Motor neuron (in vitro differentiated cells): Measurements from ENCODE around the gene ENTREP3. TPM values are rescaled to one million over a fixed set of nuclear protein-coding genes. Genes with fewer than 3 reads are reported as not detected.
A peak's percentile ranks its signal among the peaks of the same experiment; 100 is the strongest.

ENCODE experiments used
- ATAC-seq, 8 experiments: fragments of 200-7000 bp; cut with Tn5 transposase; replicated peaks in 6 of 8; 2 replicates each; pipeline ENCODE4 v1.8.0; 2021; ENCODE audit warnings: mild to moderate bottlenecking in 8 of 8, moderate library complexity in 8 of 8
- H3K27ac ChIP-seq, 2 donors: fragments of 250-450 bp; sonication (Bioruptor Pico); 2 replicates each; pipeline ENCODE4 v1.9.0; 2021; ENCODE audit warnings: antibody characterized with exemption in 2 of 2, mild to moderate bottlenecking in 2 of 2, moderate library complexity in 1 of 2
- H3K4me1 ChIP-seq, 2 donors: fragments of 250-450 bp; sonication (Bioruptor Pico); replicated peaks in 1 of 2; 2 replicates each; pipeline ENCODE4 v1.6.1; 2021; ENCODE audit warnings: antibody characterized with exemption in 2 of 2, mild to moderate bottlenecking in 2 of 2, moderate library complexity in 1 of 2
- H3K4me3 ChIP-seq, 5 donors: fragments of 250-450 bp; sonication (Bioruptor Pico); 2 replicates each; pipeline ENCODE4 v1.9.0; 2021; ENCODE audit warnings: antibody characterized with exemption in 5 of 5, mild to moderate bottlenecking in 5 of 5, moderate library complexity in 4 of 5
- WGBS, 10 experiments: fragments of 450-650 bp; shearing (Covaris generic); methylation state at CpG; one replicate each; pipeline ENCODE4 v1.0.0; 2022; 5-methylcytosine and 5-hydroxymethylcytosine counted together
- in situ Hi-C, 9 experiments: fragments of 400-800 bp; cut with MboI; loops; one replicate each; pipeline ENCODE4 v1.15.0; 2021; ENCODE audit warnings: low sequenced_read_pairs in 9 of 9, low pct_unique_long_range_greater_than_20kb in 2 of 9; ENCODE audit not compliant: unreplicated experiment in 9 of 9
- total RNA-seq, 8 experiments: library from RNA; unstranded; fragments of 300-600 nt; gene quantifications; 2 replicates each; pipeline versions ENCODE4 v1.2.3 to v1.2.4, GENCODE V29; 2022

The ENTREP3 gene
- total RNA-seq, 8 experiments from 2014 or later: 5.5 to 38.6 (median 22.6) TPM

GRCh38 chr1:155209312-155209721 is 46.0 kb downstream of the ENTREP3 start:
- no peak for ATAC-seq
- in situ Hi-C loops: no loop called here
- peak overlapping the region; percentile 55 to 85 (median 62) for H3K4me3 ChIP-seq
- WGBS, 10 experiments: 0 to 17% (median 4%) methylated on average over 1 to 10 of the region's 13 CpGs; no CpG with 5 or more reads in 1 of the 10 experiments
- peaks cover 14 to 27% of the 10 kb centered on the region in 2 donors for H3K4me1 ChIP-seq
- peak overlapping the region; percentile 98 for H3K27ac ChIP-seq

GRCh38 chr1:155208541-155209311 is 46.6 kb downstream of the ENTREP3 start, which contains the start of gene MTX1:
Gene MTX1, plus strand, starts transcription at chr1:155208695. Its CDS starts 110 bp downstream, at chr1:155208805.
- Histone ChIP-seq H3K4me3 (peak within 1 kb of the TSS; percentile 55 to 85 (median 62)), H3K27ac (peak within 1 kb of the TSS; percentile 98), H3K4me1 (peaks cover 14 to 27% of the 10 kb centered on the region in 2 donors)
- ATAC-seq: peak; percentile 66 to 81 (median 75)
- 0 to 4% (median 0%) methylated on average over 5 to 13 of the region's 64 CpGs; no CpG with 5 or more reads in 6 of the 10 experiments for WGBS, 10 experiments
- in situ Hi-C loops: no loop called here

- 0 to 20% (median 2%) methylated on average over 1 to 12 of the region's 17 CpGs; no CpG with 5 or more reads in 1 of the 10 experiments for WGBS, 10 experiments
- peak within 1 kb of the TSS; percentile 98 for H3K27ac ChIP-seq
- H3K4me1 ChIP-seq: peaks cover 14 to 27% of the 10 kb centered on the region in 2 donors
- in situ Hi-C loops: no loop called here
- peak within 1 kb of the TSS; percentile 55 to 85 (median 62) for H3K4me3 ChIP-seq
- peak in 7 of 8 experiments; percentile 0 to 18 (median 11) for ATAC-seq
Measured at GRCh38 chr1:155207806-155208540, 47.3 kb downstream of the ENTREP3 start, which contains the start of gene THBS3. Gene THBS3, minus strand, starts transcription at chr1:155207897. Its CDS starts 21 bp downstream, at chr1:155207876.

GRCh38 chr1:155206891-155207805 is 48.1 kb downstream of the ENTREP3 start:
- Histone ChIP-seq H3K4me1 (peaks cover 14 to 27% of the 10 kb centered on the region in 2 donors), H3K27ac (peak overlapping the region; percentile 98), H3K4me3 (peak overlapping the region; percentile 55 to 85 (median 62))
- 0 to 2% (median 0%) methylated on average over 1 to 7 of the region's 13 CpGs; no CpG with 5 or more reads in 2 of the 10 experiments for WGBS, 10 experiments
- ATAC-seq: peak; percentile 3 to 46 (median 12)
- in situ Hi-C loops: no loop called here

- peak overlapping the region; percentile 98 for H3K27ac ChIP-seq
- peaks cover 14 to 27% of the 10 kb centered on the region in 2 donors for H3K4me1 ChIP-seq
- in situ Hi-C loops: no loop called here
- no peak for ATAC-seq
- peak overlapping the region in 1 of 5 donors; percentile 65 for H3K4me3 ChIP-seq
- 0 to 100% (median 82%) methylated on average over 1 to 7 of the region's 9 CpGs; no CpG with 5 or more reads in 3 of the 10 experiments for WGBS, 10 experiments
Measured at GRCh38 chr1:155205969-155206593, 49.2 kb downstream of the ENTREP3 start.

- H3K4me3 ChIP-seq: no peak overlapping the region
- ATAC-seq: no peak
- WGBS, 10 experiments: 79 to 100% (median 90%) methylated on average over 1 to 11 of the region's 14 CpGs; no CpG with 5 or more reads in 4 of the 10 experiments
- H3K27ac ChIP-seq: no peak overlapping the region
- peaks cover 14 to 27% of the 10 kb centered on the region in 2 donors for H3K4me1 ChIP-seq
- in situ Hi-C loops: no loop called here
Measured at GRCh38 chr1:155205035-155205434, 50.2 kb downstream of the ENTREP3 start.

- H3K27ac ChIP-seq: peak overlapping the region in 1 of 2 donors; percentile 15
- ATAC-seq: no peak
- 69 to 100% (median 94%) methylated on average over 2 to 15 of the region's 19 CpGs; no CpG with 5 or more reads in 2 of the 10 experiments for WGBS, 10 experiments
Measured at GRCh38 chr1:155202731-155203515, 52.4 kb downstream of the ENTREP3 start.

GRCh38 chr1:155202198-155202597 is 53.1 kb downstream of the ENTREP3 start:
- 93 to 94% methylated on average over 3 of the region's 7 CpGs; no CpG with 5 or more reads in 8 of the 10 experiments for WGBS, 10 experiments

More at GRCh38 chr1:155202731-155203515, 52.4 kb downstream of the ENTREP3 start:
- peaks cover 18 to 21% of the 10 kb centered on the region in 2 donors for H3K4me1 ChIP-seq
- H3K4me3 ChIP-seq: no peak overlapping the region
- in situ Hi-C loops: no loop called here

GRCh38 chr1:155200920-155201319 is 54.4 kb downstream of the ENTREP3 start:
- no peak overlapping the region for H3K4me3 ChIP-seq
- in situ Hi-C loops: no loop called here
- 86 to 100% (median 93%) methylated on average over 2 to 5 of the region's 5 CpGs; no CpG with 5 or more reads in 6 of the 10 experiments for WGBS, 10 experiments
- no peak for ATAC-seq
- H3K4me1 ChIP-seq: peaks cover 2 to 27% of the 10 kb centered on the region in 2 donors
- H3K27ac ChIP-seq: no peak overlapping the region

More at GRCh38 chr1:155202198-155202597, 53.1 kb downstream of the ENTREP3 start:
- no peak for ATAC-seq
- Histone ChIP-seq H3K4me3 (no peak overlapping the region), H3K4me1 (peaks cover 13 to 28% of the 10 kb centered on the region in 2 donors), H3K27ac (peak overlapping the region in 1 of 2 donors; percentile 34)
- in situ Hi-C loops: no loop called here

- no peak overlapping the region for H3K4me3 ChIP-seq
- no peak overlapping the region for H3K27ac ChIP-seq
- peaks cover 0 to 22% of the 10 kb centered on the region in 2 donors for H3K4me1 ChIP-seq
- ATAC-seq: no peak
- in situ Hi-C loops: no loop called here
- 40 to 100% (median 81%) methylated on average over 1 to 4 of the region's 4 CpGs; no CpG with 5 or more reads in 3 of the 10 experiments for WGBS, 10 experiments
Measured at GRCh38 chr1:155199792-155200191, 55.5 kb downstream of the ENTREP3 start.

GRCh38 chr1:155198547-155198906 is 56.8 kb downstream of the ENTREP3 start:
- no peak overlapping the region for H3K27ac ChIP-seq
- 67 to 100% (median 100%) methylated on average over 1 to 2 of the region's 3 CpGs; no CpG with 5 or more reads in 3 of the 10 experiments for WGBS, 10 experiments
- H3K4me1 ChIP-seq: peaks cover 4 to 29% of the 10 kb centered on the region in 2 donors
- ATAC-seq: no peak
- in situ Hi-C loops: no loop called here
- H3K4me3 ChIP-seq: no peak overlapping the region
